HEK293 (cell line): ENCODE data around the gene SMIM27.
"Not testable (repeated sequence)": the region's sequence is repeated elsewhere in the genome, so short reads cannot be mapped to it uniquely, and the experiment has no call there.

Experiments
- CTCF ChIP-seq: fragments of 450-650 bp; formaldehyde crosslinking; IDR thresholded peaks from 2 replicates; pipeline ENCODE4 v1.5.1; 2016; ENCODE audit warnings: missing biosample characterization, missing genetic modification characterization
- GLI4 ChIP-seq: fragments of 450-650 bp; formaldehyde crosslinking; IDR thresholded peaks from 2 replicates; pipeline ENCODE4 v1.5.1; 2016; ENCODE audit warnings: missing biosample characterization, missing genetic modification characterization
- RBAK ChIP-seq: fragments of 450-650 bp; formaldehyde crosslinking; IDR thresholded peaks from 2 replicates; pipeline ENCODE4 v1.5.1; 2016; ENCODE audit warnings: missing biosample characterization, missing genetic modification characterization
- REST ChIP-seq: fragments of 450-650 bp; formaldehyde crosslinking; IDR thresholded peaks from 2 replicates; pipeline ENCODE4 v1.5.1; 2016; ENCODE audit warnings: missing biosample characterization, missing genetic modification characterization
- SP2 ChIP-seq: fragments of 450-650 bp; formaldehyde crosslinking; IDR thresholded peaks from 2 replicates; pipeline ENCODE4 v1.5.1; 2016; ENCODE audit warnings: missing biosample characterization, missing genetic modification characterization
- ZBTB10 ChIP-seq: fragments of 450-650 bp; formaldehyde crosslinking; IDR thresholded peaks from 2 replicates; pipeline ENCODE4 v1.5.1; 2016; ENCODE audit warnings: missing biosample characterization, missing genetic modification characterization
- ZBTB20 ChIP-seq: fragments of 450-650 bp; formaldehyde crosslinking; IDR thresholded peaks from 2 replicates; pipeline ENCODE4 v1.5.1; 2016; ENCODE audit warnings: missing biosample characterization, missing genetic modification characterization
- ZBTB21 ChIP-seq: fragments of 450-650 bp; formaldehyde crosslinking; IDR thresholded peaks from 2 replicates; pipeline ENCODE4 v1.5.1; 2017; ENCODE audit warnings: missing biosample characterization, missing genetic modification characterization
- ZBTB44 ChIP-seq: fragments of 450-650 bp; IDR thresholded peaks from 2 replicates; pipeline ENCODE4 v1.5.1; 2018; ENCODE audit warnings: missing biosample characterization, mild to moderate bottlenecking, missing genetic modification characterization
- ZNF10 ChIP-seq: fragments of 450-650 bp; formaldehyde crosslinking; IDR thresholded peaks from 2 replicates; pipeline ENCODE4 v1.5.1; 2017; ENCODE audit warnings: missing biosample characterization, missing genetic modification characterization
- ZNF133 ChIP-seq: fragments of 450-650 bp; formaldehyde crosslinking; IDR thresholded peaks from 2 replicates; pipeline ENCODE4 v1.5.1; 2016; ENCODE audit warnings: missing biosample characterization, missing genetic modification characterization
- ZNF140 ChIP-seq: fragments of 450-650 bp; formaldehyde crosslinking; IDR thresholded peaks from 2 replicates; pipeline ENCODE4 v1.5.1; 2016; ENCODE audit warnings: missing biosample characterization, missing genetic modification characterization
- ZNF350 ChIP-seq: fragments of 450-650 bp; formaldehyde crosslinking; IDR thresholded peaks from 2 replicates; pipeline ENCODE4 v1.5.0; 2017; ENCODE audit warnings: missing biosample characterization, mild to moderate bottlenecking, missing genetic modification characterization
- ZNF561 ChIP-seq: fragments of 450-650 bp; IDR thresholded peaks from 2 replicates; pipeline ENCODE4 v1.5.1; 2018; ENCODE audit warnings: missing biosample characterization, missing genetic modification characterization, borderline replicate concordance

GRCh38 chr9:32524558-32524891 lies 27.6 kb upstream of the SMIM27 start:
- TF ChIP-seq CTCF; GLI4 (tag by site-specific recombination); ZBTB21 (tag by site-specific recombination); ZNF350 (tag by site-specific recombination); REST (tag by site-specific recombination); ZBTB20; ZNF140 (tag by site-specific recombination); ZBTB10 (tag by site-specific recombination); SP2 (tag by site-specific recombination); ZNF561 (tag by site-specific recombination); ZNF133 (tag by site-specific recombination); RBAK; ZNF10 (tag by site-specific recombination); ZBTB44: not testable (repeated sequence)
